T-helper 22 cell (primary cell): ENCODE measurements around the gene MOG.

Source experiments
- DNase-seq: peaks from one replicate; pipeline ENCODE4 v3.0.0-alpha.2; 2020; ENCODE audit warnings: low read depth

MOG gene

GRCh38 chr6:29656798-29657197 is at the start of gene MOG:
TSS of gene MOG (plus strand) at chr6:29657092. CDS start at chr6:29657210, 118 bp downstream.
- no peak for DNase-seq

GRCh38 chr6:29608131-29608530 is 48.8 kb upstream of the MOG start:
- no peak for DNase-seq

- no peak for DNase-seq
These were observed 46.4 kb upstream of the MOG start for GRCh38 chr6:29610540-29610939.

- no peak for DNase-seq
These were observed 45.5 kb upstream of the MOG start for GRCh38 chr6:29611426-29611825.

GRCh38 chr6:29617782-29618554 is 38.9 kb upstream of the MOG start:
- no peak for DNase-seq

- DNase-seq = no peak
These were observed 37.2 kb upstream of the MOG start for GRCh38 chr6:29619578-29620160.

- no peak for DNase-seq
These were observed 36.3 kb upstream of the MOG start for GRCh38 chr6:29620630-29621029.

- no peak for DNase-seq
These were observed 32.4 kb upstream of the MOG start for GRCh38 chr6:29624520-29624961.

- no peak for DNase-seq
These were observed 31.5 kb upstream of the MOG start for GRCh38 chr6:29625337-29625930.

- DNase-seq = no peak
These were observed 29.7 kb upstream of the MOG start for GRCh38 chr6:29626948-29627754.

GRCh38 chr6:29627755-29628418 is 29.0 kb upstream of the MOG start:
- DNase-seq = peak; percentile 72

GRCh38 chr6:29628419-29629281 is 28.2 kb upstream of the MOG start:
- DNase-seq = peak; percentile 38

- no peak for DNase-seq
These were observed 27.3 kb upstream of the MOG start for GRCh38 chr6:29629571-29629970.

- no peak for DNase-seq
These were observed 26.6 kb upstream of the MOG start for GRCh38 chr6:29630315-29630714.

GRCh38 chr6:29631209-29631810 is 25.6 kb upstream of the MOG start:
- no peak for DNase-seq

- DNase-seq = peak; percentile 69
These were observed 24.8 kb upstream of the MOG start for GRCh38 chr6:29631860-29632731.

GRCh38 chr6:29632789-29633533 is 23.9 kb upstream of the MOG start, which contains the start of gene GABBR1:
TSS of gene GABBR1 (minus strand) at chr6:29633183. CDS start at chr6:29632385, 798 bp downstream.
- DNase-seq = peak; percentile 75

- DNase-seq = no peak
These were observed 23.4 kb upstream of the MOG start for GRCh38 chr6:29633534-29633905.

- no peak for DNase-seq
These were observed 19.6 kb upstream of the MOG start for GRCh38 chr6:29637247-29637646.
